ENCODE results near the gene MEIOSIN. TPM values are rescaled to one million over a fixed set of nuclear protein-coding genes. Genes with fewer than 3 reads are reported as not detected.

Gene MEIOSIN
- total and polyA plus RNA-seq, 2 donors (not counting 1 experiment from before 2014, with no cell fraction given), result not detected

GRCh38 chr19:45804959-45805230 lies 71.7 kb downstream of the MEIOSIN start:
- intact Hi-C loops (cut with micrococcal nuclease), result no loop called here
- CTCF ChIA-PET, result interaction anchor here (0.7 to 11.8 kb wide), 3 partner anchors 9 to 34 kb away, joined by 3 to 302 read pairs (median 3); partner anchors contain the start of gene SIX5
- H3K4me3 Mint-ChIP-seq, result no peak overlapping the region
- no peaks in the 10 kb centered on the region for H3K9me3 Mint-ChIP-seq (ENCODE audit: insufficient read depth)
- Histone ChIP-seq H3K27ac (ENCODE audit: low read length in 2 of 2) (no peak overlapping the region), H3K4me3 (ENCODE audit: control extremely low read depth in 1 of 5, extremely low read depth in 1 of 5, insufficient read depth in 1 of 5, low read depth in 2 of 5, low read length in 4 of 5) (no peak overlapping the region), H3K36me3 (replicated peaks in 1 of 2; ENCODE audit: control extremely low read depth in 1 of 2, control insufficient read depth in 1 of 2, extremely low read depth in 1 of 2, insufficient read depth in 2 of 2, low read length in 1 of 2) (no peaks in the 10 kb centered on the region), H3K9me3 (ENCODE audit: control extremely low read depth in 1 of 3, control insufficient read depth in 2 of 3, insufficient read depth in 1 of 3, low read length in 2 of 3) (peaks cover 0 to 4% (median 0%) of the 10 kb centered on the region in 3 donors), H3K9ac (ENCODE audit: low read length) (no peak overlapping the region), H3K4me2 (replicated peaks; ENCODE audit: low read depth, low read length, poor library complexity, severe bottlenecking) (no peak overlapping the region), H4K20me1 (ENCODE audit: control insufficient read depth, insufficient read depth, low read length, poor library complexity, severe bottlenecking) (no peaks in the 10 kb centered on the region), H3K27me3 (replicated peaks in 1 of 4; ENCODE audit: control extremely low read depth in 1 of 4, control insufficient read depth in 3 of 4, insufficient read depth in 4 of 4, low read length in 3 of 4) (peaks cover 0 to 6% (median 0%) of the 10 kb centered on the region in 4 experiments), H3K4me1 (ENCODE audit: control insufficient read depth in 2 of 2, insufficient read depth in 2 of 2, low read length in 2 of 2) (no peaks in the 10 kb centered on the region), H3K79me2 (ENCODE audit: control insufficient read depth, insufficient read depth, low read length) (no peaks in the 10 kb centered on the region), H2AFZ (ENCODE audit: insufficient read depth, low read depth, low read length, poor library complexity, severe bottlenecking) (no peak overlapping the region)
- peaks cover 2% of the 10 kb centered on the region for H3K4me1 Mint-ChIP-seq
- WGBS (ENCODE audit: insufficient coverage), result 100% methylated on average over 4 of the region's 8 CpGs
- POLR2A ChIA-PET, result no interaction called here
- no peak for ATAC-seq (ENCODE audit: low read depth)
- H3K27me3 Mint-ChIP-seq, result peaks cover 5% of the 10 kb centered on the region
- TF ChIP-seq CTCF (IDR thresholded peaks at IDR 0.05) (no peak), EZH2 (IDR thresholded peaks at IDR 0.05; ENCODE audit: borderline replicate concordance, insufficient read depth, low read depth, low read length, poor library complexity, severe bottlenecking) (no peak)
- H3K27ac Mint-ChIP-seq, result no peak overlapping the region
- DNase-seq, result no peak

DNA sequence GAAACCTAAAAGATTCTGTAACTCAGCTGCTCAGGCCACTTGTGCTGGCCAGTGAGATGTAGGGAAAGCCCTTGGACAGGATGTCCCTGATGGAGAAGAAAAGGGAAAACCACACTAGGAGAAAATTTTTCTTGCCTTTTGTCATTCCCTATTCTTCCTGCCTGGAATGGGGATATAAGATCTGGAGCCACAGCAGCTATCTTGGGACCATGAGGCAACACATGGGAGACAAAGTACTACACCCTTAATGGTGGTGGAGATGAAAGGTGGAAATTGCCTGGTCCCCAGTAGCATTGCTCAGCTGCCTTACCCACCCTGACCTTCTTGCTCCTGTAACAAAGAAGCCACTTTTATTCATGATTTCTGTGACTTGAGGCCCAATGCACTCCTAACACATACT lies 72.5 kb downstream of the MEIOSIN start:
- ChIA-PET CTCF (interaction anchor here (11.8 kb wide), 1 partner anchor 35 kb away, joined by 302 read pairs; the partner anchor contains the start of gene SIX5), POLR2A (no interaction called here)
- Histone ChIP-seq H3K27me3 (replicated peaks in 1 of 4; ENCODE audit: control extremely low read depth in 1 of 4, control insufficient read depth in 3 of 4, insufficient read depth in 4 of 4, low read length in 3 of 4) (peaks cover 0 to 3% (median 0%) of the 10 kb centered on the region in 4 experiments), H3K27ac (ENCODE audit: low read length in 2 of 2) (no peak overlapping the region), H3K9me3 (ENCODE audit: control extremely low read depth in 1 of 3, control insufficient read depth in 2 of 3, insufficient read depth in 1 of 3, low read length in 2 of 3) (peaks cover 0 to 4% (median 0%) of the 10 kb centered on the region in 3 donors), H3K9ac (ENCODE audit: low read length) (no peak overlapping the region), H4K20me1 (ENCODE audit: control insufficient read depth, insufficient read depth, low read length, poor library complexity, severe bottlenecking) (no peaks in the 10 kb centered on the region), H3K36me3 (replicated peaks in 1 of 2; ENCODE audit: control extremely low read depth in 1 of 2, control insufficient read depth in 1 of 2, extremely low read depth in 1 of 2, insufficient read depth in 2 of 2, low read length in 1 of 2) (no peaks in the 10 kb centered on the region), H3K4me2 (replicated peaks; ENCODE audit: low read depth, low read length, poor library complexity, severe bottlenecking) (no peak overlapping the region), H3K4me3 (ENCODE audit: control extremely low read depth in 1 of 5, extremely low read depth in 1 of 5, insufficient read depth in 1 of 5, low read depth in 2 of 5, low read length in 4 of 5) (no peak overlapping the region), H3K79me2 (ENCODE audit: control insufficient read depth, insufficient read depth, low read length) (no peaks in the 10 kb centered on the region), H3K4me1 (ENCODE audit: control insufficient read depth in 2 of 2, insufficient read depth in 2 of 2, low read length in 2 of 2) (no peaks in the 10 kb centered on the region), H2AFZ (ENCODE audit: insufficient read depth, low read depth, low read length, poor library complexity, severe bottlenecking) (no peak overlapping the region)
- Mint-ChIP-seq H3K9me3 (ENCODE audit: insufficient read depth) (no peaks in the 10 kb centered on the region), H3K4me3 (no peak overlapping the region), H3K27me3 (peaks cover 5% of the 10 kb centered on the region), H3K27ac (no peak overlapping the region), H3K4me1 (peaks cover 2% of the 10 kb centered on the region)
- intact Hi-C loops (cut with micrococcal nuclease), result no loop called here
- DNase-seq, result no peak
- ATAC-seq (ENCODE audit: low read depth), result no peak
- TF ChIP-seq EZH2 (IDR thresholded peaks at IDR 0.05; ENCODE audit: borderline replicate concordance, insufficient read depth, low read depth, low read length, poor library complexity, severe bottlenecking) (no peak), CTCF (IDR thresholded peaks at IDR 0.05) (no peak)

Measured in B cell (primary cell).